Neural crest cell (in vitro differentiated cells): ENCODE results near the gene GGT7. TPM values are rescaled to one million over a fixed set of nuclear protein-coding genes. Genes with fewer than 3 reads are reported as not detected.
"Not testable (repeated sequence)": the region's sequence is repeated elsewhere in the genome, so short reads cannot be mapped to it uniquely, and the experiment has no call there.

ENCODE experiments used
- DNase-seq: peaks from one replicate; pipeline ENCODE4 v3.0.0; 2021; ENCODE audit warnings: low read depth, mixed read lengths, low spot score
- H3K27ac Mint-ChIP-seq: one replicate; pipeline ENCODE4 v1.8.0; 2021; ENCODE audit warnings: mild to moderate bottlenecking, mixed read lengths; ENCODE audit not compliant: unreplicated experiment
- H3K27me3 Mint-ChIP-seq: 2 replicates; pipeline ENCODE4 v1.8.0; 2021; ENCODE audit warnings: low read depth, mild to moderate bottlenecking, mixed read lengths
- H3K36me3 Mint-ChIP-seq: 2 replicates; pipeline ENCODE4 v1.8.0; 2021; ENCODE audit warnings: low read depth, mild to moderate bottlenecking, mixed read lengths
- H3K4me1 Mint-ChIP-seq: 2 replicates; pipeline ENCODE4 v1.8.0; 2021; ENCODE audit warnings: mixed read lengths
- H3K4me3 Mint-ChIP-seq: one replicate; pipeline ENCODE4 v1.8.0; 2021; ENCODE audit warnings: mild to moderate bottlenecking, mixed read lengths
- H3K9me3 Mint-ChIP-seq: 2 replicates; pipeline ENCODE4 v1.8.0; 2021; ENCODE audit warnings: mixed read lengths
- CTCF ChIP-seq: fragments of 200-600 bp; sonication (generic); conservative IDR thresholded peaks from 2 replicates; pipeline ENCODE4 v1.5.0; 2021; ENCODE audit warnings: antibody characterized with exemption, mild to moderate bottlenecking
- total RNA-seq: library from RNA; stranded (reverse); gene quantifications from 2 replicates; pipeline ENCODE4 v1.2.1, GENCODE V29; 2021

Gene GGT7
- total RNA-seq, 1 donor from 2014 or later = 64.1 TPM

GRCh38 chr20:34815636-34816035 is 57.0 kb downstream of the GGT7 start:
- Mint-ChIP-seq H3K4me1 (peaks cover 32% of the 10 kb centered on the region), H3K4me3 (no peak overlapping the region), H3K9me3 (no peaks in the 10 kb centered on the region), H3K27ac (no peak overlapping the region), H3K36me3 (no peaks in the 10 kb centered on the region), H3K27me3 (no peaks in the 10 kb centered on the region)
- no peak for TF ChIP-seq CTCF
- no peak for DNase-seq

- Mint-ChIP-seq H3K4me3 (no peak overlapping the region), H3K9me3 (no peaks in the 10 kb centered on the region), H3K36me3 (peaks cover 9% of the 10 kb centered on the region), H3K27ac (no peak overlapping the region), H3K4me1 (peaks cover 8% of the 10 kb centered on the region), H3K27me3 (no peaks in the 10 kb centered on the region)
- no peak for TF ChIP-seq CTCF
- no peak for DNase-seq
Measured at GRCh38 chr20:34808583-34808982, 64.1 kb downstream of the GGT7 start.

- not testable (repeated sequence) for H3K4me1 Mint-ChIP-seq, H3K9me3 Mint-ChIP-seq, H3K4me3 Mint-ChIP-seq, H3K27ac Mint-ChIP-seq, H3K27me3 Mint-ChIP-seq, DNase-seq, H3K36me3 Mint-ChIP-seq
Measured at GRCh38 chr20:34807944-34808465, 64.7 kb downstream of the GGT7 start.

GRCh38 chr20:34806255-34806654 is 66.4 kb downstream of the GGT7 start:
- Mint-ChIP-seq H3K36me3 (peaks cover 18% of the 10 kb centered on the region), H3K9me3 (peaks cover 5% of the 10 kb centered on the region), H3K27me3 (no peaks in the 10 kb centered on the region), H3K4me3 (no peak overlapping the region), H3K27ac (no peak overlapping the region), H3K4me1 (no peaks in the 10 kb centered on the region)
- DNase-seq = no peak
- no peak for TF ChIP-seq CTCF

GRCh38 chr20:34798871-34799270 is 73.8 kb downstream of the GGT7 start:
- no peak for TF ChIP-seq CTCF
- peaks cover 12% of the 10 kb centered on the region for H3K4me1 Mint-ChIP-seq
- H3K36me3 Mint-ChIP-seq = peaks cover 24% of the 10 kb centered on the region
- DNase-seq = no peak
- H3K27ac Mint-ChIP-seq = no peak overlapping the region
- H3K27me3 Mint-ChIP-seq = no peaks in the 10 kb centered on the region
- no peak overlapping the region for H3K4me3 Mint-ChIP-seq
- H3K9me3 Mint-ChIP-seq = peaks cover 8% of the 10 kb centered on the region

GRCh38 chr20:34798328-34798727 is 74.3 kb downstream of the GGT7 start:
- Mint-ChIP-seq H3K27ac (no peak overlapping the region), H3K9me3 (peaks cover 8% of the 10 kb centered on the region), H3K36me3 (peaks cover 24% of the 10 kb centered on the region), H3K27me3 (no peaks in the 10 kb centered on the region), H3K4me1 (peaks cover 15% of the 10 kb centered on the region), H3K4me3 (no peak overlapping the region)
- TF ChIP-seq CTCF = no peak
- DNase-seq = no peak
